GM10266 (cell line): ENCODE results near the gene COLEC11.

ENCODE experiments used
- DNase-seq: peaks from one replicate; pipeline ENCODE4 v3.0.0; 2012; ENCODE audit errors: extremely low spot score
- CTCF ChIP-seq: IDR thresholded peaks from 2 replicates; pipeline ENCODE4 v1.5.1; 2012; ENCODE audit warnings: mild to moderate bottlenecking, low read depth; ENCODE audit not compliant: control insufficient read depth, insufficient read depth; ENCODE audit errors: missing control alignments

COLEC11 gene

GRCh38 chr2:3651691-3652648, 57.1 kb downstream of the COLEC11 start:
- DNase-seq = peak; percentile 85
- no peak for TF ChIP-seq CTCF

GRCh38 chr2:3652896-3653625, 58.1 kb downstream of the COLEC11 start:
- no peak for TF ChIP-seq CTCF
- DNase-seq = no peak

DNA sequence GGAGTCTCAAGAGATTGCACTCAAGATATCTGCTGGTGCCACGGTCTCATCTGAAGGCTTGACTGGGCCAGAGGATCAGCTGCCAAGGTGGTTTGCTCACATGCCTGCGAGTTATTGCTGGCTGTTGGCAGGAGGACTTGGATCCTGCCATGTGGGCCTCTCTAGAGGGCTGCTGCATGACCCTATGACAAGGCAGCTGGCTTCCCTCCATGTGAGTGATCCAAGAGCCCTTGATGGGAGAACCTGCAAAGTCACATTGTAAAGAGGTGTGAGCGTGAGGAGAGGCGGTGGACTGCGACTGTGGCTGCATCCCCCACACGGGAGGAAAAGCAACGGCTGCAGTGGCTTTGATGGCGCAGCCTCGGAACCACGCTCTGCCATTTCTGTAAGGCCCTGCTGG, 59.1 kb downstream of the COLEC11 start:
- DNase-seq = no peak
- TF ChIP-seq CTCF = no peak

- no peak for DNase-seq
- no peak for TF ChIP-seq CTCF
These were observed 59.8 kb downstream of the COLEC11 start for GRCh38 chr2:3654531-3655225.

DNA sequence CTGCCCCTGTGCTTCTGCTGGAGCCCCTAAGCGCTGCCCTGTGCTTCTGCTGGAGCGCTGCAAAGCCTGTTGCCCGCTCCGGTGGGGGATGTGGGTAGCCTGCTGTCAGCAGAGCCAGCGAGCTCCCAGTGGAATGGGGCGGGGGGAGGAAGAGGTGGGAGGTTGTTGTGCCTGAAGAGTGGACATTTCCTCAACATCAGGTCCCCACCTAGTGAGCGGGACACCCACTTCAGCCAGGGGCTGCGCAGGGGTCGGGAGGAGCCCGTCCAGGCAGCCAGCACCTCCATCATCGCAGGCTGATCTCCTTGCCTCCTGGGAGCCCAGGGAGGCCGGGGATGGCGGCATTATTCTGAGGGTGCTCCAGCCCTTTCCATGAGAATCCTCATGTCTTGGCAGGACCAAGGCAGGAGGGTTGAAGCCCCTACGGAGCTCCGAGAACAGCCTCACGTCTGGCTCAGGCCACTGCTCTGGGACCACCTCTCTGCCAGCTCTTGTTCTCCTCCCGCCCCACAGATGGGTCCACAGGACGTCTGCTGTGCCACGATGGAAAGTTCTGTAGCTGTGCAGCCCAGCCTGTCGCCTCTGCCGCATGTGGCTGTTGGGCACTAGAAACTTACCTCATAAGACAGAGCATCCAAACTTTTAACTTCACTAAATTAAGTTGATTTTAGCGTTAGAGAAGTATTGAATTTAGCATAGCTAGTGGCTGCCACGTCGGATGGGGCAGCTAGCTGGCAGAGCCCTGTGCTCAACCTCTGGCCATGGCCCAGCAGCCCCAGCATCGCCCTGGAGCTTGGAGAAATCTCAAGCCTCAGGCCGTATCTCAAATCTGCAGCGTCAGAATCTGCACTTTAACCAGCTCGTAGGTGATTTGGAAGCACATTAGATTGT, 61.2 kb downstream of the COLEC11 start:
- no peak for TF ChIP-seq CTCF
- DNase-seq = no peak
